ENCODE results near the gene PFN4. TPM values are rescaled to one million over a fixed set of nuclear protein-coding genes. Genes with fewer than 3 reads are reported as not detected.

Gene PFN4
- total and polyA plus RNA-seq, 9 of the 15 experiments (the other 6 are each of a cell fraction or from before 2014, with no cell fraction given): 0.07 to 0.54 (median 0.31) TPM; not detected in 2

GRCh38 chr2:24082787-24083566, 40.2 kb downstream of the PFN4 start:
- Histone ChIP-seq H3K27me3 (ENCODE audit: control insufficient read depth in 2 of 2, insufficient read depth in 2 of 2, low read length in 2 of 2) (no peaks in the 10 kb centered on the region), H2AFZ (ENCODE audit: low read depth, low read length) (peak overlapping the region; percentile 95), H3K27ac (ENCODE audit: extremely low read depth, low read depth, low read length) (peak overlapping the region; percentile 75; the same call in 2 of the 3 replicates), H3K79me2 (ENCODE audit: control insufficient read depth, insufficient read depth, low read length) (no peaks in the 10 kb centered on the region; the same call in 2 of the 3 replicates), H3K4me2 (ENCODE audit: insufficient read depth, low read length) (peak overlapping the region; percentile 89), H3K9me3 (replicated peaks; ENCODE audit: control insufficient read depth, insufficient read depth, low read depth, low read length) (no peaks in the 10 kb centered on the region), H4K20me1 (replicated peaks; ENCODE audit: control insufficient read depth, insufficient read depth, low read length) (no peaks in the 10 kb centered on the region), H3K36me3 (ENCODE audit: control insufficient read depth, insufficient read depth, low read length) (peaks cover 13% of the 10 kb centered on the region; the same call in 2 of the 3 replicates), H3K4me3 (peak overlapping the region; percentile 58), H3K9me1 (ENCODE audit: control insufficient read depth, insufficient read depth, low read length) (no peaks in the 10 kb centered on the region), H3K4me1 (replicated peaks in 1 of 2; ENCODE audit: control insufficient read depth in 2 of 2, insufficient read depth in 2 of 2, low read length in 2 of 2) (peaks cover 15 to 22% of the 10 kb centered on the region in 2 experiments; a peak in 4 of 5 replicates), H3K9ac (ENCODE audit: insufficient read depth in 1 of 2, low read depth in 2 of 2, low read length in 2 of 2) (peak overlapping the region; percentile 77 to 94; a peak in 3 of 4 replicates)
- no TSS peak for BruUV-seq (replicated peaks)
- in situ Hi-C loops (cut with MboI): no loop called here
- no peak for FAIRE-seq
- peak; percentile 90 for TF ChIP-seq TFE3 (CRISPR knock-in tag; IDR thresholded peaks at IDR 0.05)
- TF ChIP-seq RAD51 (IDR thresholded peaks at IDR 0.05; ENCODE audit: borderline replicate concordance, low read depth): peak; percentile 45
- TF ChIP-seq TBP (optimal IDR thresholded peaks at IDR 0.05; ENCODE audit: low read depth, low read length): no peak
- TF ChIP-seq SIRT6 (IDR thresholded peaks at IDR 0.05; ENCODE audit: low read depth, low read length): no peak
- TF ChIP-seq ETS2 (tag; IDR thresholded peaks at IDR 0.05; ENCODE audit: borderline replicate concordance, poor library complexity, severe bottlenecking): no peak
- no peak for TF ChIP-seq ELF1 (tag; IDR thresholded peaks at IDR 0.05)
- ATAC-seq: no peak
- ChIA-PET POLR2A (interaction anchor here (0.7 to 1.5 kb wide), 3 partner anchors 10 to 157 kb away, joined by 4 to 12 read pairs (median 7); partner anchors contain the start of genes ATAD2B and WDCP), CTCF (ENCODE audit: low intra/inter-chr PET ratio) (interaction anchor here (2.3 kb wide), 1 partner anchor 157 kb away, joined by 10 read pairs; the partner anchor contains the start of gene ATAD2B)
- intact Hi-C loops (cut with micrococcal nuclease): no loop called here
- 77% methylated on average over 7 of the region's 8 CpGs for WGBS (ENCODE audit: insufficient coverage, low coverage, missing lambda C conversion rate)
- no peak for DNase-seq (ENCODE audit: extremely low read depth in 1 of 4, low spot score in 3 of 4)
